Neural crest cell (in vitro differentiated cells): ENCODE measurements around the gene FMNL2. TPM values are rescaled to one million over a fixed set of nuclear protein-coding genes. Genes with fewer than 3 reads are reported as not detected.

Experiments used
- DNase-seq: peaks from one replicate; pipeline ENCODE4 v3.0.0; 2021; ENCODE audit warnings: low read depth, mixed read lengths, low spot score
- H3K27ac Mint-ChIP-seq: one replicate; pipeline ENCODE4 v1.8.0; 2021; ENCODE audit warnings: mild to moderate bottlenecking, mixed read lengths; ENCODE audit not compliant: unreplicated experiment
- H3K27me3 Mint-ChIP-seq: 2 replicates; pipeline ENCODE4 v1.8.0; 2021; ENCODE audit warnings: low read depth, mild to moderate bottlenecking, mixed read lengths
- H3K36me3 Mint-ChIP-seq: 2 replicates; pipeline ENCODE4 v1.8.0; 2021; ENCODE audit warnings: low read depth, mild to moderate bottlenecking, mixed read lengths
- H3K4me1 Mint-ChIP-seq: 2 replicates; pipeline ENCODE4 v1.8.0; 2021; ENCODE audit warnings: mixed read lengths
- H3K4me3 Mint-ChIP-seq: one replicate; pipeline ENCODE4 v1.8.0; 2021; ENCODE audit warnings: mild to moderate bottlenecking, mixed read lengths
- H3K9me3 Mint-ChIP-seq: 2 replicates; pipeline ENCODE4 v1.8.0; 2021; ENCODE audit warnings: mixed read lengths
- total RNA-seq: library from RNA; stranded (reverse); gene quantifications from 2 replicates; pipeline ENCODE4 v1.2.1, GENCODE V29; 2021
- TF ChIP-seq, protein P1 (sequence below): fragments of 200-600 bp; sonication (generic); conservative IDR thresholded peaks from 2 replicates; pipeline ENCODE4 v1.5.0; 2021; ENCODE audit warnings: antibody characterized with exemption, mild to moderate bottlenecking

FMNL2 gene
- total RNA-seq, 1 donor from 2014 or later = 54.9 TPM

DNA sequence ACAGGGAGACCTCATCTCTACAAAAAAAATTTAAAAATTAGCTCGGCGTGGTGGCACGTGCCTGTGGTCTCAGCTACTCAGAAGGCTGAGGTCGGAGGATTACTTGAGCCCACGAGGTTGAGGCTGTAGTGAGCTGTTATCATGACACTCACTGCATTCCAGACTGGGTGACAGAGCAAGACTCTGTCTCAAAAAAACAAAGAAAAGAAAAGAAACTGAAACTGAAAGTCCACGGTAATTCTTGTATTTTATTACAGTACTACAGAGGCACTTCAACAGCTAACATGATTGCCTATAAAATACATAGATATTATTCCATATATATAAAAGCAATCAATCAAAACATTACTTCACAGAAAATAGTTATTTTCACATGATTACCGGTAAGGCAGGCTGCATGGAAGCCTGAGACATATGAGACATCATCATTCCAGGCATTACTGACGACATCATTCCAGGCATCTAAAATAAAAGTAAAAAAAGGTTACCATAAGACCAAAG is 359.2 kb downstream of the FMNL2 start:
- DNase-seq = no peak
- no peaks in the 10 kb centered on the region for H3K4me1 Mint-ChIP-seq
- H3K9me3 Mint-ChIP-seq = no peaks in the 10 kb centered on the region
- no peaks in the 10 kb centered on the region for H3K27me3 Mint-ChIP-seq
- no peak overlapping the region for H3K4me3 Mint-ChIP-seq
- TF ChIP-seq, protein P1, sequence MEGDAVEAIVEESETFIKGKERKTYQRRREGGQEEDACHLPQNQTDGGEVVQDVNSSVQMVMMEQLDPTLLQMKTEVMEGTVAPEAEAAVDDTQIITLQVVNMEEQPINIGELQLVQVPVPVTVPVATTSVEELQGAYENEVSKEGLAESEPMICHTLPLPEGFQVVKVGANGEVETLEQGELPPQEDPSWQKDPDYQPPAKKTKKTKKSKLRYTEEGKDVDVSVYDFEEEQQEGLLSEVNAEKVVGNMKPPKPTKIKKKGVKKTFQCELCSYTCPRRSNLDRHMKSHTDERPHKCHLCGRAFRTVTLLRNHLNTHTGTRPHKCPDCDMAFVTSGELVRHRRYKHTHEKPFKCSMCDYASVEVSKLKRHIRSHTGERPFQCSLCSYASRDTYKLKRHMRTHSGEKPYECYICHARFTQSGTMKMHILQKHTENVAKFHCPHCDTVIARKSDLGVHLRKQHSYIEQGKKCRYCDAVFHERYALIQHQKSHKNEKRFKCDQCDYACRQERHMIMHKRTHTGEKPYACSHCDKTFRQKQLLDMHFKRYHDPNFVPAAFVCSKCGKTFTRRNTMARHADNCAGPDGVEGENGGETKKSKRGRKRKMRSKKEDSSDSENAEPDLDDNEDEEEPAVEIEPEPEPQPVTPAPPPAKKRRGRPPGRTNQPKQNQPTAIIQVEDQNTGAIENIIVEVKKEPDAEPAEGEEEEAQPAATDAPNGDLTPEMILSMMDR = no peak
- no peak overlapping the region for H3K27ac Mint-ChIP-seq
- H3K36me3 Mint-ChIP-seq = peaks cover 2% of the 10 kb centered on the region

DNA sequence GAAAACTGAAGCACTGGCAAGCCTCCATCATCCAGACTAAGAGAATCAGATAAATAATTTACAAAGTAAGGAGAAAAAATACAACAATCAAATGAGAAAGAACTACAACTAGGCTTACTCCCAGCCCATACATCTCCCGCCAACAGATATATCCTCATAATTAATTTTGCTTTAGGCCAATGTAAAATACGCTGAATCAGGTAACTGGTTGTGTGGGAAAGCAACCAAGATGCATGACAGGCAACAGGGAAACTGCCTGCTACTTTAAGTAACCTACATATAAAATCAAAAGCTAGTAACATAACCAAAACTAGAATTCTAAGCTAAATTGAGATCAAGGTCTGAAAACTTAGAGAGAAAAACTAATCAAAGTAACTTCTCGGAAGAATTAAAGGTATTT is 360.8 kb downstream of the FMNL2 start:
- Mint-ChIP-seq H3K4me1 (no peaks in the 10 kb centered on the region), H3K36me3 (peaks cover 2% of the 10 kb centered on the region), H3K4me3 (no peak overlapping the region), H3K27ac (no peak overlapping the region), H3K9me3 (no peaks in the 10 kb centered on the region), H3K27me3 (no peaks in the 10 kb centered on the region)
- DNase-seq = no peak
- TF ChIP-seq, protein P1 = no peak

DNA sequence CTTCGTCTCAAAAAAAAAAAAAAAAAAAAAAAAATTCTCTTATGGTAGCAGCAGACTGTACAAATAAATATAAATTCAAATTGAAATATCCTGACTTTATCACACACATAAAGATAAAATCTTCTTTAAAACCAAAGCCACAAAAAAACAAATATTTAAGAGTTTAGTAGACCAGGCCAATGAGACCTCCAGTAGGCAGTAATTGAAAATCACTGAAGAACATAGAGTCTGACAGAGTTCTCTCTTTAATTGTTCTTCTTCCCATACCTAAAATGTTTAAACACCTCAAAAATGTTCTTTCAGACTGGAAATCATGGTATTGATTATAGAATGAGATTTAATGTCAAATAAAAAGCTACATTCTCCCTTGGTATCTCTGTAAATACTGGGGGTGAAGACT is 361.5 kb downstream of the FMNL2 start:
- Mint-ChIP-seq H3K9me3 (peaks cover 5% of the 10 kb centered on the region), H3K27me3 (no peaks in the 10 kb centered on the region), H3K27ac (no peak overlapping the region), H3K36me3 (peaks cover 7% of the 10 kb centered on the region), H3K4me1 (peaks cover 4% of the 10 kb centered on the region), H3K4me3 (no peak overlapping the region)
- no peak for DNase-seq
- TF ChIP-seq, protein P1 = no peak

Other genes with a start within 250 kb of the FMNL2 start
- gene CACNB4, start 236.1 kb upstream of the FMNL2 start, total RNA-seq = 6.0 and 6.9 TPM in 2 replicates
- gene STAM2, start 159.4 kb upstream of the FMNL2 start, total RNA-seq = 16.0 and 16.1 TPM in 2 replicates